CD14-positive monocyte (primary cell): ENCODE data around the gene TMC3. TPM values are rescaled to one million over a fixed set of nuclear protein-coding genes. Genes with fewer than 3 reads are reported as not detected.

Experiments
- DNase-seq, 3 donors: peaks; one replicate each; pipeline ENCODE4 v3.0.0-alpha.2; 2011 to 2022
- H2AFZ ChIP-seq: 2 replicates; pipeline ENCODE4 v1.6.0; 2012; ENCODE audit warnings: mild to moderate bottlenecking, low read depth, low read length, inconsistent platforms; ENCODE audit not compliant: insufficient read depth, poor library complexity, severe bottlenecking
- H3K27ac ChIP-seq, 2 donors: 1 replicate in 1 of 2; 2 replicates in 1 of 2; pipeline ENCODE4 v1.5.1; 2012 to 2013; ENCODE audit warnings: low read length in 2 of 2, control low read depth in 1 of 2, inconsistent platforms in 1 of 2, low read depth in 1 of 2, mild to moderate bottlenecking in 1 of 2
- H3K27me3 ChIP-seq, 2 donors: one replicate each; pipeline versions ENCODE4 v1.6.0 to v1.6.1; 2011 to 2013; ENCODE audit warnings: low read length in 2 of 2; ENCODE audit not compliant: control insufficient read depth in 2 of 2, insufficient read depth in 2 of 2
- H3K36me3 ChIP-seq, 2 donors: replicated peaks in 1 of 2; 1 replicate in 1 of 2; 2 replicates in 1 of 2; pipeline versions ENCODE4 v1.5.1 to v1.6.1; 2012 to 2013; ENCODE audit warnings: low read length in 2 of 2, control low read depth in 1 of 2, inconsistent platforms in 1 of 2, mild to moderate bottlenecking in 1 of 2; ENCODE audit not compliant: insufficient read depth in 2 of 2, control insufficient read depth in 1 of 2
- H3K4me1 ChIP-seq, 2 donors: 1 replicate in 1 of 2; 2 replicates in 1 of 2; pipeline versions ENCODE4 v1.5.1 to v1.6.1; 2012 to 2013; ENCODE audit warnings: low read length in 2 of 2, control low read depth in 1 of 2, inconsistent platforms in 1 of 2, mild to moderate bottlenecking in 1 of 2, moderate library complexity in 1 of 2; ENCODE audit not compliant: insufficient read depth in 2 of 2, control insufficient read depth in 1 of 2
- H3K4me2 ChIP-seq: replicated peaks from 2 replicates; pipeline ENCODE3; 2012; ENCODE audit warnings: low read length, moderate library complexity, mild to moderate bottlenecking; ENCODE audit not compliant: poor library complexity, severe bottlenecking; ENCODE audit errors: extremely low read depth
- H3K4me3 ChIP-seq, 3 experiments: fragments of 200-600 bp in 1 of 3; sonication (generic) in 1 of 3; replicated peaks in 1 of 3; 1 replicate in 2 of 3; 2 replicates in 1 of 3; pipeline ENCODE4 v1.5.1; 2011 to 2013; ENCODE audit warnings: low read length in 3 of 3, mild to moderate bottlenecking in 3 of 3, control low read depth in 2 of 3, low read depth in 2 of 3, inconsistent platforms in 1 of 3, moderate library complexity in 1 of 3
- H3K79me2 ChIP-seq: 2 replicates; pipeline ENCODE4 v1.6.0; 2012; ENCODE audit warnings: mild to moderate bottlenecking, control low read depth, inconsistent platforms, low read length, moderate library complexity; ENCODE audit not compliant: insufficient read depth
- H3K9ac ChIP-seq: 2 replicates; pipeline ENCODE4 v1.6.0; 2017; ENCODE audit warnings: low read length, mild to moderate bottlenecking; ENCODE audit not compliant: insufficient read depth, poor library complexity, severe bottlenecking
- H3K9me3 ChIP-seq, 2 donors: replicated peaks in 1 of 2; 1 replicate in 1 of 2; 2 replicates in 1 of 2; pipeline versions ENCODE4 v1.5.1 to v1.6.1; 2012 to 2013; ENCODE audit warnings: low read length in 2 of 2, control low read depth in 1 of 2; ENCODE audit not compliant: control insufficient read depth in 1 of 2, insufficient read depth in 1 of 2
- H4K20me1 ChIP-seq: 2 replicates; pipeline ENCODE4 v1.6.0; 2012; ENCODE audit warnings: mild to moderate bottlenecking, low read length, control low read depth, moderate library complexity; ENCODE audit not compliant: insufficient read depth
- H3K27ac Mint-ChIP-seq, 7 donors: one replicate each; pipeline ENCODE4 v1.8.0; 2020; ENCODE audit warnings: mild to moderate bottlenecking in 7 of 7, mixed read lengths in 7 of 7, moderate library complexity in 6 of 7, inconsistent platforms in 2 of 7
- H3K27me3 Mint-ChIP-seq, 3 donors: one replicate each; pipeline ENCODE4 v1.8.0; 2021 to 2022; ENCODE audit warnings: low read depth in 3 of 3, mild to moderate bottlenecking in 3 of 3, mixed read lengths in 3 of 3, moderate library complexity in 3 of 3, inconsistent platforms in 1 of 3
- H3K36me3 Mint-ChIP-seq, 2 donors: one replicate each; pipeline ENCODE4 v1.8.0; 2020; ENCODE audit warnings: mixed read lengths in 2 of 2, inconsistent platforms in 1 of 2, mild to moderate bottlenecking in 1 of 2
- H3K4me1 Mint-ChIP-seq: one replicate; pipeline ENCODE4 v1.8.0; 2020; ENCODE audit warnings: mild to moderate bottlenecking, mixed read lengths
- H3K4me3 Mint-ChIP-seq, 2 donors: one replicate each; pipeline ENCODE4 v1.8.0; 2020; ENCODE audit warnings: mild to moderate bottlenecking in 2 of 2, mixed read lengths in 2 of 2, moderate library complexity in 1 of 2
- H3K9me3 Mint-ChIP-seq, 7 donors: one replicate each; pipeline ENCODE4 v1.8.0; 2020 to 2022; ENCODE audit warnings: mixed read lengths in 7 of 7, mild to moderate bottlenecking in 6 of 7, moderate library complexity in 6 of 7, inconsistent platforms in 2 of 7
- CTCF ChIP-seq: fragments of 200-600 bp; IDR thresholded peaks from one replicate; pipeline ENCODE4 v1.8.0; 2022; ENCODE audit warnings: antibody characterized with exemption, mild to moderate bottlenecking
- whole genome bisulfite sequencing: methylation state at CpG from one replicate; pipeline ENCODE4 v1.1.5; 2013; ENCODE audit warnings: missing lambda C conversion rate; ENCODE audit not compliant: insufficient coverage; 5-methylcytosine and 5-hydroxymethylcytosine counted together
- intact Hi-C, 2 donors: fragments of 100-400 bp; cut with micrococcal nuclease; formaldehyde crosslinking; loops; one replicate each; pipeline versions ENCODE4 v1.15.0 to v1.15.1; 2023
- polyA plus RNA-seq, 3 donors: library from polyadenylated mRNA; depleted of rRNA in 1 of 3; unstranded in 2 of 3; stranded (reverse) in 1 of 3; fragments of 300-500 nt in 2 of 3; fragments of >200 nt in 1 of 3; fragmentation: Illumina TruSeq in 2 of 3; gene quantifications; 1 replicate in 2 of 3; 2 replicates in 1 of 3; pipeline ENCODE4 v1.2.3, GENCODE V29; 2012 to 2021

TMC3 gene
- polyA plus RNA-seq, 3 donors: not detected

- whole genome bisulfite sequencing: 100% methylated on average over 1 of the region's 2 CpGs
- Histone ChIP-seq H3K9ac (no peak overlapping the region), H3K36me3 (no peaks in the 10 kb centered on the region), H3K27me3 (no peaks in the 10 kb centered on the region), H3K79me2 (no peaks in the 10 kb centered on the region), H3K4me3 (no peak overlapping the region), H3K4me2 (no peak overlapping the region), H2AFZ (no peak overlapping the region), H3K4me1 (no peaks in the 10 kb centered on the region), H3K27ac (no peak overlapping the region), H4K20me1 (no peaks in the 10 kb centered on the region), H3K9me3 (no peaks in the 10 kb centered on the region)
- H3K36me3 Mint-ChIP-seq: no peaks in the 10 kb centered on the region
- peaks cover 3% of the 10 kb centered on the region for H3K4me1 Mint-ChIP-seq
- H3K27ac Mint-ChIP-seq: no peak overlapping the region
- H3K27me3 Mint-ChIP-seq: peaks cover 4 to 9% (median 5%) of the 10 kb centered on the region in 3 donors
- no peak for DNase-seq
- intact Hi-C loops: no loop called here
- peaks cover 0 to 2% (median 0%) of the 10 kb centered on the region in 7 donors for H3K9me3 Mint-ChIP-seq
- TF ChIP-seq CTCF: no peak
- no peak overlapping the region for H3K4me3 Mint-ChIP-seq
Measured at GRCh38 chr15:81381720-81382119, 7.7 kb upstream of the TMC3 start.

GRCh38 chr15:81380668-81381067 lies 6.7 kb upstream of the TMC3 start:
- Histone ChIP-seq H3K4me2 (no peak overlapping the region), H3K9ac (no peak overlapping the region), H3K36me3 (no peaks in the 10 kb centered on the region), H3K4me1 (no peaks in the 10 kb centered on the region), H3K4me3 (no peak overlapping the region), H3K79me2 (no peaks in the 10 kb centered on the region), H3K27ac (no peak overlapping the region), H3K9me3 (no peaks in the 10 kb centered on the region), H3K27me3 (no peaks in the 10 kb centered on the region), H2AFZ (no peak overlapping the region), H4K20me1 (no peaks in the 10 kb centered on the region)
- Mint-ChIP-seq H3K9me3 (peaks cover 0 to 2% (median 0%) of the 10 kb centered on the region in 7 donors), H3K36me3 (no peaks in the 10 kb centered on the region), H3K27ac (no peak overlapping the region), H3K27me3 (peaks cover 4 to 9% (median 5%) of the 10 kb centered on the region in 3 donors), H3K4me3 (no peak overlapping the region), H3K4me1 (peaks cover 3% of the 10 kb centered on the region)
- no CpG with 5 or more reads among the region's 2 CpGs for WGBS
- intact Hi-C loops: no loop called here
- no peak for DNase-seq
- TF ChIP-seq CTCF: no peak
